GM19467 (cell line): ENCODE results near the gene SPTBN5.

Experiments used
- ATAC-seq: cut with Tn5 transposase; IDR thresholded peaks from one replicate; pipeline ENCODE4 v1.9.1; 2021; ENCODE audit warnings: mild to moderate bottlenecking, moderate library complexity; ENCODE audit not compliant: unreplicated experiment

SPTBN5 gene

DNA sequence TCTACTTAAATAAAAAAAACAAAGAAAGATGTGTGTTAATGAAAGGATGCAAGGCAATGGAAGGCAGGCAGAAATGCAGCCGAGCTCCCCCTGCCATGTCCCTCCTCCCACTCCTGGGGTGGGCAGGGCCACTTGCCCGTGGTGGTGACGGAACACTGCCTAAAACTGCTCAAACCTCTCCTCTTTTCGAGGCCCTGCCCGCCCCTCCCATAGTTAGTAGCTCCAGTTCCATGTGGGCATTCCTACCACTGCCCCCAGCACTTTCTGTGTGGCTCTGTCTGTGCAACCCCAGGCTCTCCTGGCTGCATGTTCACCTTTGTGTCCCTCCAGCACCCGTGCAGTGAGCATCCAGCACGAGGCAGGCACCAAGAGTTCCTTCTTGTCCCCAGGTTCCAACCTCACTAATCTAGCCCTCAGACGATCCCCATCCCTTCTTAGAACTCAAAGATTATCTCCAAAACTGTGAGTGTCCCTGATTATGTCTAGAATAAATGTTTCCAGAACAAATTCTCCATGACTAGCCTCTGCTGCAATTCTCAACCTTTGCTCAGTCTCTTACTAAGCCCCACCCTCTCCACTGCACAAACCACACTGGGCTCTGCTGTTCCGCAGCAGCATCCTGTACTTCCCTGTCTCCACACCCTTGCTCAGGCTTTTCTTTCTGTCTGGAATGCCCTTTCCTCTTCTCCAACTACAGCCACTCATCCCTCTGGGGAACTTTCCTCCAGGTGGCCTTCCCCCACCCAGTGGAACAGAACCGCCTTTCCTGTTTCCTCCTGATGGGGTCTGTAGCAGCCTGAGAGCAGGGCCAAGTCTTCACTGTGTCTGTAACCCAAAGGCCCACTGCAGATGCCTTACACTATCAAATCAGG, 32.6 kb upstream of the SPTBN5 start:
- no peak for ATAC-seq

DNA sequence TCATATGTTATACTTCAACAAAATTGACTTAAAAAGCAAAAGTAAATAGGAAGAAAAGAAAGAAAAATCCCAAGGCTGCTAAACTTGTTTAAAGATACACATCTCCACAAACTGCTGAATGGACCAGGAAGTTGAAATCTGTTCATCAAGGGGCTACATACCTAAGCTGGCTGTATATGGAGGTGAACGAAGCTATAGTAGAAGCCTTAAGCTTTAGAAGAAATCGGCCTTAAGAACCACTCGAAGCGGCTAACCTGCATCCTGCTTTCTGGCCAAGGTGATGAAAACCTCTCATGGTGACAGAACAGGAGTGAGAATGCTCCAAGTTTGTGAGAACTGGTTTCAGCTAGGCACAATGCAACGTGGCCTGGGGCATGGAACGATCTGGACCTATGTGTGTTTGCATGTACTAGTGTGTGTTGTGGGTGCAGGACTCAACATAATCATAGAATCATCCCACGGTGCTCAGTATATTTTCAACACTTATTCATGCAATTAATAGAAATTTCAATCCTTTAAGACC, 31.3 kb upstream of the SPTBN5 start:
- ATAC-seq: no peak

DNA sequence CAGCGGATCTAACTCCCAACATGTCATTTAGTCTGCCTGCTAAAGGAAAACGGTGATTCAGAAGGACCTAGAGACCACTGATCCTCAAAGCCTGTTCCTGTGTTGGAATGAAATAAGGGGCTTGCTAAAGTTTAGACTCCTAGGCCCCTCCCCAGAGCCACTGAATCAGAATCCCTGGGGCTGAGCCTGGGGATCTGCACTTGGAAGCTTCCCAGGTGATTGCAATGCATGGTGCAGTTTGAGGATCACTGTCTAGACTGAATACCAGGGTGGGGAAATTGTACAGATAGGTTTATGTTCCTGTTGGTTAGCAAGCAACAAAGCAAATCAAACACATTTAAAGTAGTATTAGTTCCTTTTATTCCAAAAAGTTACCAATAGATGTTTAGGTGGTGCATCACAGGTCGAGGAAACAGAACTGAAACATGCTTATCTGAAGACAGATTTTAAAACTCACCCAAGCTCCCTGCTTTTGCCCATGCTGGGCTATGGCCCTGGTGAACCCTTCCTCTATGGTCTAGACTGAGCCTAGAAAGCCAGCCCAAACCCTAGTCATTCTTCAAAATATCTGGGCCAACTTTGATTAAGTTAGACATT, 29.6 kb upstream of the SPTBN5 start:
- no peak for ATAC-seq

DNA sequence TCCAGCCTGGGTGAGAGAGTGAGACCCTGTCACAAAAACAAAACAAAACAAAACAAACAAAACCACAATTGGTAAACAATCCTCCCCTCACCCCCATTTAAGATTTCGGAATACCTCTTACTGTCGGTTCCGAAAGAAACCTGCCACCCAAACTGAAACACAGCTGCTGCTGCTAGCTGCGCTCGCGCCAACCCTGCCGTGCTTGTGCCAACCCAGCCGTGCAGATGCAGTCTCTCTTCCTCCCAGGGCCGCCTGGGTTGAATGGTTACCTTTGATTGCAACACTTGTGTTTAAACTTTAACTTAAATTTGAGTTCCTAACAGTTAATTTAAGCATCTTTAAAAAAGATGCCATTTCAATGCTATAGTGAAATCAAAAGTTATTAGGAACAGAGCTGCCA, 28.5 kb upstream of the SPTBN5 start:
- ATAC-seq: no peak

DNA sequence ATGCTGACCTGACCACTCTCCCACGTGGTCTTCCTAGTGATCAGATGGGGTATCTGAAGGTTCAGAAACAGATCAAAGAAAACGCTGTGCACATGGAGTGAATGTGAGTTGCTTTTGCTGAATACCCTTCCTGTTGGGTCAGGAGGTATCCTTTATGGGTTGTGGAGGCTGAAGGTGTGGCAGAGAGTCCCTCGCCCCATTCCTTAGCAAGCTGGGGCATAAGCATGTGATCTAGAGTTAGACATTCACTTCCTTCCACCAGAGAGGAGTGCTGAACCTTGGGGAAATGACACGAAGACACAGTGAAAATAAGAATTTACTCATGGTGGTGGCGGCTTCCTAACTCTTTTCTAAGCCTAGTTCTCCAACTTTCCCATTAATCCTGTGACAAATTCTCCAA, 27.8 kb upstream of the SPTBN5 start:
- no peak for ATAC-seq

DNA sequence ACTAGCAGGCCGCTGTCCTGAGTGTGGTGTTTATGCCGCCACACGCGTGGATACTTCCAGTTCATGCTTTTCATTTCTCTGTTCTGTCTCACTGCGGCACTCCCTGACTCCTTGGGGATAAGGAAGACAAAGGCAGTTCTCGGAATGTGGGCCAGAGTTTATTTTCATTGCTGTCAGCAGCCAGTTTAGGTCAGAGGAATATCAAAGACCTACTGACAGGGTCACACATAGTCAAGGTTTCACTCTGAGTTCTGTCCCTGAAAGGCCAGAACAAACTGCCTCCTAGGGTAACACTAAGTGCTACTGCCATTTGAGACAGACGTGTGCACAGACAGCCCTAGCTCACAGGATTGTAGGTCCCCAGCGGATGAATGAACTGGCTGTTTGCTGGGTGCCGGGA, 27.3 kb upstream of the SPTBN5 start:
- ATAC-seq: no peak

DNA sequence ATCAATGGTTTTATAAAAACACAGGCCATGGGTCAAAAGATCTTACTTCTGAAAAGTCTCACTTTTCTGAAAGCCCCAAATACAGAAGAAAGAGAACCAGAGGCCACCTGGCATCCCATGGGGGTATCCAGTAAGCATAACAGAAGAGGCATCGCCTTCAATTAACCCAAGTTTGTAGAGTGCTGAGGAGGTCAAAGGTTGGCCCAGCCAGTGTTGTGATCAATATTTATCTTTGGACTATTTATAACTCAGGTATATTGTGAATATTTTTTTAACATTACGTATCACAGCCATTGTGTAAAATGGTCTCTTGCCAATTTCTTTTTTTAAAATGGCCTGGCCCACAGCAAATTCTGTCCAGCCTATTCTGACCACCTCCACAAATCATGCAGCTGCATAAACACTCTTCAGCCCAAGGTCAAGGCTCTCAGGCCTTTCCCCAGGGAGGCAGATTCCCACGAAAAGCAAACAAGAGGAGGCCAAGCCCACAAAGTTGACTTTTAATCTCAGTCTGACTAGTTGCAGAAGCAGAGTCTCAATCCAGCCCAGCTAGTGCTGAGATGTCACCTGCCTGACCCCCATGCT, 26.2 kb upstream of the SPTBN5 start:
- ATAC-seq: no peak

DNA sequence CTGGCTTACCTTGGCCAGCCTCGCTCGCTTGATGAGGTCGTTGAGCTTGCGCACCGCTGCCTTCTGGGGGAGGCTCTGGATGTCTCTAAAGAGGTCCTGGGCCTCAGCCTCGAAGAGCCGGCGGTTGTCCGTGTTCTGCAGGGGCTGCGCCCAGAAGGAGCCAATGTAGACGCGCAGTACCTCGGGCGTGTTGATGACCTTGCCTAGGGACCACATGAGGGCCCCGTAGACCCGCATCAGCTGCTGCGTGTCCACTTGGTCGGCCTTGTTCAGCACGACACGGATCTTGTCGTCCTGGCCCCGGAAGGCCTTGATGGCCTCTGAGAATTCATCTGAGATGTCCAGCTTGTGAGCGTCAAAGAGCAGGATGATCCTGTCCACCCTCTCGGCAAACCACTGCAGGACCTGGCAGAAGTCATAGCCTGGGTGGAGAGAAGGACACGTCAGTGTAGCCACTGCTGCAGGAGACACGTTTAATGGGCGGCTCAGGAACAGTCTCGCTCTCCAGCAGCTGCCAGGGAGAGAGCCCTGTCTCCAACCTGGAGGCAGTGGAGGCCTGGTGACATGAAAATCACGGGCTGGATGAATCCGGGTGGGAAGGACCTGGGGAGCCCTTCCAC, 25.5 kb upstream of the SPTBN5 start:
- no peak for ATAC-seq

DNA sequence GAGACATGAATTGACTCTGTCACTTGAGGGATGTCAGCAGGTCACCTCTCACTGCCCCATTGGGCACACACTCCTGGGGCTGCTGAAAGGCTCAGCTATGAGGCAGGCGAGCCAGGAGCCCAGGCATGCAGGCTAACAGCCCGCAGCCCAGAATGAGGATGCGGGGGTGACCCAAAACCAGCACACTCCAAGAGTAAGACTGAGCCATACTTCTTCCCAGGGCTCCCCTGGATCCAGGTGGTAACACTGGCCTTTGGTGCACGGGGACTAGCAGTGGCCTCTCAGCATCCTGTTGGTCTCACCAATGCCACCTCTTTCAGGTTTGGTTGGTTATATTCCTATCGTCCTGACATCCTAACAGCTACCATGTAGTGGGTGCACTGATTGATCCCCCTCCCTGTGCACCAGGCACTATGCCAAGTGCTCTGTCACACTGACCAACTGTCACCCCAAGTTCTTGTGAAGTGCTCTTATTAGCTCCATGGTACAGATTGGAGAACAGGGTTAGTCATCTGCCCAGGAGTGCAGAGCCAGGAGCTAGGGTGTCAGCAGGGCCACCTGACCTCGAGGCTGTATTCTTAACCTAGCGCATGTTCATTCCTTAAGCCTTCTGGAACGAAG, 24.8 kb upstream of the SPTBN5 start:
- ATAC-seq: no peak

DNA sequence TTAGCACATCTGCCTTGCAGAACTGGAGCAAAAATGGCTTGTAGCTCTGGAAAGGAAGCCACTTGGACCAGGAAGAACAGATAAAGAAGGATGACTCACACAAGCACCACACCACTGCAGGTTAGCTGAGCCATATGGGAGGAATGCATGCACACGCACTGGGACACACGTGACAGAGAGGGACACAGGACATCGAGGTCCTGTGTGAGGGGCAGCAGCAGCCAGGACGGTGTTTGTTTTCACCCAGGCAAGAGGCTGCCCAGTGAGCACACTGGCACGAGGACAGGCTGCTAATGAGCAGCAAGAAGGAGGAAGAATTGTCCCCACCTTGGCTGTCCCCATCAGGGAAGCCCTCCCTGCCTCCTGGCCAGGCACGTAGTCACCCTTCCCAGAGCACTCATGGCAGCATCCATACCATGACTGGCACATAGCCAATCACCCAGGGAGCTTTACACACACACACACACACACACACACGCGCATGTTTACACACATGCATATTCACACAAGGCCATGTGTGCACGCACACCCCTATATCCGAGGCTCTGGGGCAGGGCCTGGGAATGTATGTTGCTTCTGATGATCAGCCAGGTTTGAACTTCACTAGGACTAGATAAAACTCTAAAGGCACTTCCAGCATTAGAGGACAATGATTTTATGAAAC, 24.0 kb upstream of the SPTBN5 start:
- no peak for ATAC-seq

DNA sequence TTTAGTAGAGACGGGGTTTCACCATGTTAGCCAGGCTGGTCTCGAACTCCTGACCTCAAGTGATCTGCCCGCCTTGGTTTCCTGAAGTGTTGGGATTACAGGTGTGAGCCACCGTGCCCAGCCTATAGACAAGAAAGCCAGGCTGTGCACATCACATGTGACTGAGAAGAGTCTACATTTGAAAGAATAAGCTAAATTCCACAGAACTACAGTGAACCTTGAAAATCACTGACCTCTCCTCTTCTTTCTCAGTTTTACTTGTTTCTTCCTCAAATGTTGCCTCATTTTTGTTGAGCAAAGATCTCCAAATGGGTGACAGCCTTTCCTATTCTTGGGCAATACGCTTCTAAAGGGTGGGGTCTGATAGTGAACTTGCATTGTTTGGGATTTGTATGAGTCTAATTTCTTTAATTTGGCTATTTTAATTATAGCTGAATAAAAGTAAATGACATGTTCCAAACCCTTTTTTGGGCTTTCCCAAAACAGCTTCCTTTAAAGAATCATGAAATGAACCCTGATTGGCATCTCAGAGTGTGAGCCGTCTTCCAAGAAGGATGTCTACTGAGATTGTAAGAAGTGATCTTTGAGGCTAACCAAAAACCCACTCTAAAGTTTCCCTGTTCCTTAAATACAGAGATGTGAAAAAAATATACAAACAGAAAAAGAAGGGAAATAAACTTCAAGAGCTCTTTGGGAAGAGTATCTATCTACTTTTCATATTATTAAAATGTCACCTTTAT, 21.6 kb upstream of the SPTBN5 start:
- no peak for ATAC-seq

DNA sequence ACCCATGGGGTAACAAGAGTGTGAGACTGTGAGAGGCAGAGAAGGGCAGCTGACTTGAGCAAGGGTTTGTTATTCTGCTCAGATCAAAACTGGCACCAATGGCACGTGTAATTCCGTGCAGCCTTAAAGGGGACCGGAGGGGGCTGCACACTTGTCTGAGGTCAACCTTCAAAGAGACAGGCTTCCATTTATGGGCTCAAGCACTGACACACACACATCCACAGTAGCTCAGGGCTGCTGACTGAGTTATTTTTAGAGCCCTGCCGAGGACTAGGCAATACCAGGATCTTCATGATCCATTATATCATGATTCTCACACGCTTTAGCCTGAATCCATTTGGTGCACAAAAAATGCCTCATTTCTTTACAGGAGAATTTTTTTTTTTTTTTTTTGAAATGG, 20.6 kb upstream of the SPTBN5 start:
- no peak for ATAC-seq

DNA sequence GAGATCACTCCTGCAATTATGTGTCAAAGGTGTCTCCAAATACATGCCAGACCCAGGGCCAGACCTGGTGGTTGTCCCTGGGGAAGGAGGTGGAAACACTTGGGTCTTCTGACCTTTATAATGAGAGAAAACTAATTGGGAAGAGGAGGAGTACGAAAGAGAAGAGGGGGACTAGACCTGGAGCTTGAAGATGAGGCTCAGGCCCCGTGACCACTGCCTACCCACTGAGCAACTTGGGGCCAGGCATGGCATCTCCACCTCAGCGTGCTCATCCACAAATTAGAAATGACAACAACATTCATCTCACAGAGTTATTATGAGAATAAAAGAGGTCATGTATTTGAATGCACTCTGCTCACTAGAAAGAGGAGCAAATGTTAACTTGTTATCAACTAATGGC, 19.4 kb upstream of the SPTBN5 start:
- no peak for ATAC-seq

DNA sequence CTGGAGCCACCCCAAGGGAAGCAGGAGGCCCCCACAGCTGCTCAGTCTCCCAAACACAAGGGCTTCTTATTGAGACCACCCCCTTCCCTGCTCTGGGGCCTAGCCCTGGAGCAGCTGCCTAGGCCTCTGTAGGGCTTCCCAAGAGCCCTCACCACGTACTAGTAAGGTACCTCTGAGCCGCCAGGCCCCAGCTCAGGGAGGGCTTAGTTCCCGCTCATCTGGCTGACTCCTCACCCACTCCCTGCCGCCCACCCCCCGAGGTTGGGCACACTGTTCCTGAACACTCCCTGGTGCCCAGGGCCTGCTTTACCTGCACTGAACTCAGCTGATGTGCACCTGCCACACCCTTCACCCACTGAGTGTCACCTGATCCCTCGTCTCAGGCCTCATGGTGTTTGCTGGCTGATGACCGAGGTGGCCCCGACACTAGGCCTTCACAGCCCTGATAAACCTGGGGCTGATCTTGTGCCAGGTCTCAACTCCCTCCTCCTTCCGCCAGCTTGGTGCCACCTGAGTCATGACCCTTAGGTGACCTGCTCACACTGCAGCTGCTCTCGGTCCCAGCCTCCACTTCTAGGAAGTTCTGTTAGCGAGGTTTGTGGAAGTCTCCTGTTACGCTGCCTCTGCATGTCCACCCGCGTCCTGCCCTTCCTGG, 18.0 kb upstream of the SPTBN5 start:
- no peak for ATAC-seq

DNA sequence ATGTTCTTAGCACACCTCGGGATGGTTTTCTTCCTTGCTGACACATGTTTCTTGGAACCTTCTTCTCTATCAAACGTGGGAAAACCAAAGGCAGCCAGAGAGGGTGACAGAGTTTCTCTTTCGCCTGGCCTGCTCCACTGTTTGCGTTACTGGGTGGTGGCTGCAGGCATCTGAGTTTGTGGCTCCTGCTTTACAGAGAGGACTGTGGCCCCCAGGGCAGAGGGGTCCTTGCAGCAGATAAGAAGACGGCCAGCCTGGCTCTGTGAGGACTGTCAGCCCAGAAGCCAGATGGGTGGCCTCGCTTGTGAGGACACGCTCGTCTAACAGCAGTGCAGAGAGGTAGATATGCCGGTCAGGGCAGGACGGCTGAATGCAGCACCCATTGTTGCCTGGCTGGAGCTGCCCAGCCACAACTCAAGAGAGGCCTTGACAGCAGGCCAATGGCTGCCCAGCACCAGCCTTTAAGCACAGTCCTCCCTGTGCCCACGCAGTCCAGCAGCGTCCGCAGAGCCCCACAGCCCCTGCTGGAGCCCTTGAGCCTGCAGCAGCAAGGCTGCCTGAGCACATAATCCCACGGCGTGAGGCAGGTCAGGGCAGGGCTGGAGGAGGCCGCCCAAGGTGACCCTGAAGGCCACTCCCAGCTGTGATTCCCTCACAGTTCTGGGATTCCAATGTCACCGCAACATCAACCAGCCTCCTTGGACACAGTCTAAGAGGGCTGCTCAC, 15.0 kb upstream of the SPTBN5 start:
- ATAC-seq: no peak

DNA sequence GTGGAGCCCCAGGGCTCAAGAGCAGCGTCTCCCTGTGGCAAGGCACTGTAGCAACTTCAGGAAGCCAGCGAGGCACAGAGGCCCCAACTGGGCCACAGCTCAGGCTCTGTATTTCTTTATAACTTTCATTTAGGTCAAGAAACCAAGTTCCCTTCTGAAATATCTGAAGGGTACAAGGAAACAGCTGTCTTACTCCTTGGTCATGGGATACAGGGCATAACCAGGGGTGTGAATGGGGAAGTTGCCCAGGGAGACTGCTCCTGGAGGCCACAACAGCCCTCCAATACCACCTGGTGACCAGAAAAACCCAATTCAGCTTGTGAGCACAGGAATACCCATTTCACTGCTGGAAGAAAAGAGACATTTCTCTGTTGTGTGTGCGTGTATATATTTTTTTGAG, 13.3 kb upstream of the SPTBN5 start:
- ATAC-seq: no peak

DNA sequence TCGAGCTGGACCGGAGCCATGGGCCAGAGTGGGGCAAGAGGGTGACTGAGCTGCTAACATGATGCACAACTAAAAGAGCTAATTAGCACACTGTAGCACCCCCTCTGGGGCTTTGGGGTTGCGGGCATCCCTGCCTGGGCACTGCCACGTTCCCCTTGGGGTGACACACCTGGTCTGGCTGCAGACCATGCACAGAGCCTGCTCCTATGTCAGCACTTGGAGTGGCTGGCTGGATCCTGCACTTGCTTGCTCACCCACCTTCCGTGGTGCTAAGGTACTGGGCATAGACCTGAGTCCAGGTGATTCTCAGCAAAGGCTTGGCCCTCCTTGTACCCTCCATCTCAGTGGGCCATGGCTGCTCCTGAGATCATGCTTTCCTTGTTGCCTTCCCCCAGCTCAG, 12.8 kb upstream of the SPTBN5 start:
- ATAC-seq: no peak

DNA sequence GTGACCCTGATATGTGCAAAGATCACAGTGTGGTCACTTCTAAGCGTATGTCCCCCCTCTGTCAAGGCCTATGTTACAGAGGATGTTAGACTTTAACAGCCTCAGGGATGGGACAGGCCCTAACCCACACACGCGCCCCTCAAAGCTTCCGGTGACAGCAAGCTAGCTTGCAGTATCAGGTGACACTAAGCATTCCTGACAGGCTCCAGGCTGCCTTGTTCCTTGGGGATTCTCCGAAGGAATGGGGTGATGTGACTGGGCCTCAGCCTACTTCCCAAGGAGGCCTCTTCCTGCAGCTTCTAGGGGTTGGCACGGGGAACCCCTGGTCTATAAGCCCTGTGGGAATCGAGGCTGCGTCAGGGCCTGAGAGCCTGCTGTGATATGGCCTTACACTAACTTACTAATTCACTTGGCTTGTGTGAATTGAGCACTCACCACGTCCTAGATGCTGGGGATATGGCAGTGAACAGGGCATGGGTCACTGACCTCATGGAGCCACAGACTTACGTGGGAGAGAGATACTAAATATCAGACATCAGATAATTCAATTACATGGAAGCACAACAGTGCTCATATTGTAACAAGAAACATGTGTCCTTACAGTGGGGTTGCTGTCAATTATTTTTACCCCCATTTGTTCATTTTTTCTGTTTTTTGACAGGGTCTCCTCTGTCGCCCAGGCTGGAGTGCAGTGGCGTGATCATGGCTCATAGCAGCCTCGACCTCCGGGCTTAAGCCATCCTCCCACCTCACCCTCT, 11.4 kb upstream of the SPTBN5 start:
- ATAC-seq: no peak
